Activated B cell treated with CpG ODN at 0.5 μM for 24 hours (primary cell): Measurements from ENCODE around the gene DVL2. TPM values are rescaled to one million over a fixed set of nuclear protein-coding genes. Genes with fewer than 3 reads are reported as not detected.

Source experiments
- ATAC-seq: fragments of 200-7000 bp; cut with Tn5 transposase; one replicate; pipeline ENCODE4 v1.10.0; 2021; ENCODE audit warnings: low read depth, mild to moderate bottlenecking, moderate library complexity
- CTCF ChIA-PET: fragments of 350-600 bp; sonication (Branson Sonifier 250); formaldehyde crosslinking; loops from one replicate; lab custom pipeline; 2021; ENCODE audit warnings: antibody characterized with exemption; lab: Charles Lee
- POLR2A ChIA-PET: fragments of 350-600 bp; sonication (Branson Sonifier 250); formaldehyde crosslinking; loops from one replicate; lab custom pipeline; 2021; ENCODE audit warnings: antibody characterized with exemption; lab: Charles Lee
- DNase-seq: peaks from one replicate; pipeline ENCODE4 v3.0.0; 2022
- H3K27ac Mint-ChIP-seq: one replicate; pipeline ENCODE4 v1.8.0; 2020; ENCODE audit warnings: mixed read lengths
- H3K27me3 Mint-ChIP-seq: one replicate; pipeline ENCODE4 v1.8.0; 2021; ENCODE audit warnings: mixed read lengths
- H3K36me3 Mint-ChIP-seq: one replicate; pipeline ENCODE4 v1.8.0; 2021; ENCODE audit warnings: low read depth, mixed read lengths
- H3K4me1 Mint-ChIP-seq: one replicate; pipeline ENCODE4 v1.8.0; 2021; ENCODE audit warnings: mixed read lengths
- H3K4me3 Mint-ChIP-seq: one replicate; pipeline ENCODE4 v1.8.0; 2020; ENCODE audit warnings: mild to moderate bottlenecking, mixed read lengths
- H3K9me3 Mint-ChIP-seq: one replicate; pipeline ENCODE4 v1.8.0; 2020; ENCODE audit warnings: mixed read lengths
- CTCF ChIP-seq: fragments of 200-600 bp; IDR thresholded peaks from one replicate; pipeline ENCODE4 v1.8.0; 2022; ENCODE audit warnings: antibody characterized with exemption, mild to moderate bottlenecking
- intact Hi-C: fragments of 100-400 bp; cut with micrococcal nuclease; formaldehyde crosslinking; loops from one replicate; pipeline ENCODE4 v1.15.1; 2024
- total RNA-seq: library from RNA; stranded (reverse); gene quantifications from 2 replicates; pipeline ENCODE4 v1.2.3, GENCODE V29; 2022

Gene DVL2
- 56.1 and 64.6 TPM in 2 replicates for total RNA-seq

- ChIA-PET POLR2A (interaction anchor here (0.5 to 15.0 kb wide), 14 partner anchors 9 to 1090 kb away, joined by 3 to 245 read pairs (median 5); partner anchors contain the start of genes ACADVL, ACAP1, CTDNEP1 and DLG4), CTCF (interaction anchor here (1.1 kb wide), 1 partner anchor 14 kb away, joined by 4 read pairs; no protein-coding TSS in a partner anchor)
- no peaks in the 10 kb centered on the region for H3K9me3 Mint-ChIP-seq
- peak; percentile 47 for ATAC-seq
- DNase-seq, result peak; percentile 93
- intact Hi-C loops, result loop anchor here (1.0 kb wide), 3 partner anchors 14 to 29 kb away; no protein-coding TSS in a partner anchor
- no peak for TF ChIP-seq CTCF
- peak within 1 kb of the TSS; percentile 86 for H3K4me3 Mint-ChIP-seq
- peaks cover 54% of the 10 kb centered on the region for H3K36me3 Mint-ChIP-seq
- H3K27ac Mint-ChIP-seq, result peak within 1 kb of the TSS; percentile 88
- H3K4me1 Mint-ChIP-seq, result peaks cover 51% of the 10 kb centered on the region
- no peaks in the 10 kb centered on the region for H3K27me3 Mint-ChIP-seq
Observed at GRCh38 chr17:7234083-7234951, at the start of gene DVL2. Gene DVL2 (minus strand): TSS chr17:7234517. CDS start chr17:7234262, 255 bp downstream.

- ChIA-PET POLR2A (interaction anchor here (1.3 kb wide), 1 partner anchor 403 kb away, joined by 4 read pairs; the partner anchor contains the start of gene TP53), CTCF (interaction anchor here (1.0 to 4.5 kb wide), 3 partner anchors 13 to 277 kb away, joined by 3 to 38 read pairs (median 4); no protein-coding TSS in a partner anchor)
- no peak for TF ChIP-seq CTCF
- peaks cover 33% of the 10 kb centered on the region for H3K27me3 Mint-ChIP-seq
- peaks cover 14% of the 10 kb centered on the region for H3K4me1 Mint-ChIP-seq
- no peak for ATAC-seq
- intact Hi-C loops, result loop anchor here (5.0 kb wide), 1 partner anchor 236 kb away; no protein-coding TSS in a partner anchor
- H3K9me3 Mint-ChIP-seq, result no peaks in the 10 kb centered on the region
- no peak for DNase-seq
- H3K36me3 Mint-ChIP-seq, result no peaks in the 10 kb centered on the region
- no peak overlapping the region for H3K4me3 Mint-ChIP-seq
- no peak overlapping the region for H3K27ac Mint-ChIP-seq
Observed at GRCh38 chr17:7283471-7284216, 49.3 kb upstream of the DVL2 start.

- peaks cover 14% of the 10 kb centered on the region for H3K4me1 Mint-ChIP-seq
- H3K9me3 Mint-ChIP-seq, result no peaks in the 10 kb centered on the region
Observed at GRCh38 chr17:7282752-7283321, 48.5 kb upstream of the DVL2 start.

More at GRCh38 chr17:7282752-7283321, 48.5 kb upstream of the DVL2 start:
- ATAC-seq (no peak), DNase-seq (no peak)
- Mint-ChIP-seq H3K27me3 (peaks cover 27% of the 10 kb centered on the region), H3K36me3 (no peaks in the 10 kb centered on the region), H3K4me3 (peak overlapping the region; percentile 19), H3K27ac (peak overlapping the region; percentile 50)
- CTCF ChIA-PET, result interaction anchor here (1.0 to 4.5 kb wide), 4 partner anchors 13 to 278 kb away, joined by 3 to 38 read pairs (median 6); no protein-coding TSS in a partner anchor
- POLR2A ChIA-PET, result interaction anchor here (1.0 to 2.2 kb wide), 5 partner anchors 47 to 404 kb away, joined by 4 to 9 read pairs (median 5); partner anchors contain the start of genes ACAP1, NEURL4 and TP53
- intact Hi-C loops, result loop anchor here (5.0 kb wide), 1 partner anchor 236 kb away; no protein-coding TSS in a partner anchor
- no peak for TF ChIP-seq CTCF
